LNCaP clone FGC (cell line): ENCODE measurements around the gene CADPS.

Experiments used
- DNase-seq: peaks from one replicate; pipeline ENCODE4 v3.0.0-alpha.2; 2011; ENCODE audit warnings: low read depth
- H3K4me3 ChIP-seq: 2 replicates; pipeline ENCODE4 v1.5.1; 2011; ENCODE audit warnings: mild to moderate bottlenecking, low read depth, low read length, control low read depth
- TF ChIP-seq, protein P1 (sequence below): IDR thresholded peaks from 2 replicates; pipeline ENCODE4 v1.5.1; 2012; ENCODE audit warnings: mild to moderate bottlenecking; ENCODE audit not compliant: control insufficient read depth, insufficient read depth; ENCODE audit errors: extremely low read depth

The CADPS gene

DNA sequence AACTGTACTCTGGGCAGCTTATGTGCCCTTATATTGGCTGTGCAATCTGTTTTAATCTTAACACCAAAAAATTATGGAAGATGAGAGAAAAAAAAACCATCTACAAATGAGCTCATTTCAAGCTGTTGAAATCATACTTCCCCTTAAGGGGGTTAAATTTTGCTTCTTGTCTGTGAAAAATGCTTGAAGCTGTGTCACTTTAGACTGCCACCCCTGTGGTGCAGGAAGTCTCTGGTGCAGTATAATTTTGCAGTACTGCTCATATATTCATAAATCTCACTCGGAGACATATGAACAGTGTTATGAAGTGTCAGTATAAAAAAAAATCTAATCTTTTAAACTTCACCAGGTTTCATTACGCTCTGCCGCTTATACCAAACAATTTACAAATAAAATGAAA lies 471.5 kb downstream of the CADPS start:
- DNase-seq: no peak
- no peak overlapping the region for H3K4me3 ChIP-seq
- TF ChIP-seq, protein P1, sequence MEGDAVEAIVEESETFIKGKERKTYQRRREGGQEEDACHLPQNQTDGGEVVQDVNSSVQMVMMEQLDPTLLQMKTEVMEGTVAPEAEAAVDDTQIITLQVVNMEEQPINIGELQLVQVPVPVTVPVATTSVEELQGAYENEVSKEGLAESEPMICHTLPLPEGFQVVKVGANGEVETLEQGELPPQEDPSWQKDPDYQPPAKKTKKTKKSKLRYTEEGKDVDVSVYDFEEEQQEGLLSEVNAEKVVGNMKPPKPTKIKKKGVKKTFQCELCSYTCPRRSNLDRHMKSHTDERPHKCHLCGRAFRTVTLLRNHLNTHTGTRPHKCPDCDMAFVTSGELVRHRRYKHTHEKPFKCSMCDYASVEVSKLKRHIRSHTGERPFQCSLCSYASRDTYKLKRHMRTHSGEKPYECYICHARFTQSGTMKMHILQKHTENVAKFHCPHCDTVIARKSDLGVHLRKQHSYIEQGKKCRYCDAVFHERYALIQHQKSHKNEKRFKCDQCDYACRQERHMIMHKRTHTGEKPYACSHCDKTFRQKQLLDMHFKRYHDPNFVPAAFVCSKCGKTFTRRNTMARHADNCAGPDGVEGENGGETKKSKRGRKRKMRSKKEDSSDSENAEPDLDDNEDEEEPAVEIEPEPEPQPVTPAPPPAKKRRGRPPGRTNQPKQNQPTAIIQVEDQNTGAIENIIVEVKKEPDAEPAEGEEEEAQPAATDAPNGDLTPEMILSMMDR: no peak

DNA sequence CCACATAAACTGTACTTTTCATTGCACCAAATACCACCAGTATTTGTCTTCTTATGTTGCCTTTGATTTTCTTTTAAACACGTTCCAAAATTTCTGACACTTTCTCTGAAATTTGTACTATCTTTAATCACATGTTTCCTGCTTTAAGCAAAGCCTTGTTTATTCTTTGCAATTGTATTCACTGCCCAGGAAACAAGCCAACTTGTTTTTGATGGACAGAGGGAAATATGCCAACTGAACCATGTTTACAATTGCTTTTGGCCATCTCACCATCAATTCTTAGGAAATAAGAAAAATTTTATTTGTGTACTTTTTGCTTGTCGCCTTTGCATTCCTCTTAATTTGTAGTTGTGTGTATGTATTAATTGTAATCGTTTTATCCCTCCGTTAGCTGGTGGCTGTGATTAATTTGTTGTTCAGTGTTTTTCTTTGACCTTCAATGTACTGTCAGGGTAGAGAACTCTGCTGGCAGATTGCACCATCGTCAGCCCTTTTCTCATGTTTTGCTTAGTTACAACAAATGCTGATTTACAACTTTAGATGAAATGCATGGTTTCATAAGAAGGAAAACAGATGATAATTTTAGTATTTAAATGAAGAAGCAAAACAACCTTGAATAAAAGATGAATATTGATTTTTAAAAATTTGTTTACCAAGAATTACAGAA lies 482.5 kb downstream of the CADPS start:
- TF ChIP-seq, protein P1: no peak
- DNase-seq: peak; percentile 38
- no peak overlapping the region for H3K4me3 ChIP-seq

DNA sequence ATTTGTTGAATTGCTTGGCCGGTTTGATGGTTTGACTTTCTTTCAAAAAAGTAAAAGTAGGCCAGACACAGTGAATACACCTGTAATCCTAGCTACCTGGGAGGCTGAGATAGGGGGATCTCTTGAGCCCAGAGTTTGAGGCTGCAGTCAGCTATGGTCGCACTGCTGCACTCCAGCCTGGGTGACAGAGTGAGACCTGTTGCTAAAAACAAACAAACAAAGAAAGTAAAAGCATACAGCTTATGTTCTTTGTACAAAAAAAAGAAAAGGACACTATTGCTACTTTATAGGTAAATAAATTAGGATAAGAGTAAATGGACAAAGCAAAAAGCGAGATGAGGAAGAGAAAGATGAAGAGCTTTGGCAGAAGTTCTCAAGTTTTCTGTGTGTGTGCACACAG lies 488.0 kb downstream of the CADPS start:
- DNase-seq: no peak
- no peak overlapping the region for H3K4me3 ChIP-seq
- TF ChIP-seq, protein P1: no peak

DNA sequence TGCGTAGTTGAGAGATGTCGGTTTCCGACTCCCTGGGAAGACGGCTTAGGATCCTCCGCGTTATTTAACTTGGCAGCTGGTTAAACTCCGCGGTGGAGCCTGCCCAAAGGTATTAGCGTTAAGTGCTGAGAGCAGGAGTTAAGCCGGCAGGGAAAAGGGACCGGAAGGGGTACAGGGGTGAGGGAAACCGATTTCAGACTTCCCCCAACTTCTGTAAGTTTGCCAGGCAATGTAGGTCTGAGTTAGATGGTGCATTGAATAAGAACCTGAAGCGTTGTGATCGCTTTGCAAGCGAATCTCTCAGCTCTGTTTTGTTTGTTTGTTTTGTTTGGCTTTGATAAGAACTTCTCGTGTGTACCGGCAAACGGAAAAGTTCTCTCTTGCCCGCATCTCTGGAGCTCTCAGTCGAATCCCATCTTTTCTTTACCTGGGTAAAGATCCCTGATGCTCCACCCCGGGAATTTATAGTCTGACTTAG lies 495.9 kb downstream of the CADPS start:
- H3K4me3 ChIP-seq: no peak overlapping the region
- peak; percentile 28 for DNase-seq
- TF ChIP-seq, protein P1: no peak

DNA sequence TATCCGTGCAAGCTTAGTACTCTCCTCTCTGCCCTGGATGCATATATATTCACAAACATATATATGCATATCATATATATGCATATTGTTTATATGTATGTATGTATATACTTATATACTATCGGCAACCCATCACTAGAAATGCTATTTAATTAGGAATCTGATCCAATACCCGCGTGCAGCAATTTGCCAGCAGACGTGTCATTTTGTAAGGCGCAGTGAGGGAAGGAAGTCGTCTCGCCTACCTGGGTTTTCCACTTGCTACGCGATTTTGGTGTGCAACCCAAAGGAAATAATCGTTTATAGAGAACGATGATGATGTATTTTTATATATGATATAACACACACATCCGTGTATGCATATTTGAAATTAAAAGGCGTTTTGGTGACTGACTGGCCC lies 496.3 kb downstream of the CADPS start:
- TF ChIP-seq, protein P1: no peak
- no peak for DNase-seq
- no peak overlapping the region for H3K4me3 ChIP-seq

DNA sequence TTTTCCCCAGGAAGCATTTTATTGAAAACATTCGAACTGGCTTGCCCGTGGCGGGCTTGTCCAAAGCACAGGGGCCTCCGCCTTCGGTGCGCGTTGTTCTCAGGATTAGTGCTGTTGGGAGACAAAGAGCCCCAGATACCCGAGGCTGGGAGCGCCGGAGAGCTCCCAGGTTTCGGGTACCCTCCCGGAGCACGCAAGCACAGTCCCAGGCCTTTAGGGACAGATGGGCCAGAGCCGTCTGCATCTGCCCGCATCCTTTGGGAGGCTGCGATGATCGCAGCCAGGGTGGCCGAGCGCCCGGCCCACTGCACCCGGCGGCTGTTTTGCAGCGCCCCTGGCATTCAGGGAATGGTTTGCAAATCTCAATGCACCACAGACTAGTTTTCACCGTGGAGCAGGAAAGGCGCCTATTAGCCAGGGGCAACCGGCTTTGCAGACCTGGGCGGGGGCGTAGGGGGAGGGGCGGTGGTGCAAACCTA lies 496.9 kb downstream of the CADPS start:
- TF ChIP-seq, protein P1: no peak
- no peak overlapping the region for H3K4me3 ChIP-seq
- DNase-seq: no peak
